ENCODE data around the gene SAMD4A.
A peak's percentile ranks its signal among the peaks of the same experiment; 100 is the strongest.

The SAMD4A gene

DNA sequence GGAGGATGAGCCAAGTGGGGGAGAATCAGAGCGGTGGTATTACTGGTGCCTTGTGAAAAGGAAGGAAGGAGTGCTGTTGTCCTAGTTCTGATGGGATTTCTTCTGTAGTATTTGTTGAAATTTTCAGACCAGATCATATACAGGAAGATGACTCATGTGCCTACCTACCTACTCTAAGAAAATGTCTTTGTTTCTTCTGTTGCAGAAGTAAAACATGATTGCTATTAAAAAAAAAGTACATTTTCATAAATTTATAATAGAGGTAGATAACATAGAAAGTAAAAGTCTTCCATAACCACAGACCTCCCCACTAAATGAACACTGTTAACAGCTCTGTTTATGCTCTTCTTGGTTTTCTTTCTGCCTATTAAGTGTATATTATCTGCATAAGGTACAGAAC lies 26.9 kb downstream of the SAMD4A start:
- no peak for DNase-seq
- Histone ChIP-seq H3K27ac (ENCODE audit: insufficient read depth, low read length, poor library complexity, severe bottlenecking) (no peak overlapping the region), H3K27me3 (replicated peaks; ENCODE audit: control insufficient read depth, insufficient read depth, low read length, poor library complexity, severe bottlenecking) (no peaks in the 10 kb centered on the region), H3K9me3 (ENCODE audit: control insufficient read depth, low read length) (no peaks in the 10 kb centered on the region), H3K4me3 (ENCODE audit: insufficient read depth, low read depth, low read length, poor library complexity, severe bottlenecking) (no peak overlapping the region), H3K4me1 (ENCODE audit: control insufficient read depth, insufficient read depth, low read length, poor library complexity, severe bottlenecking) (no peaks in the 10 kb centered on the region), H3K36me3 (ENCODE audit: control insufficient read depth, insufficient read depth, low read length) (no peaks in the 10 kb centered on the region)

DNA sequence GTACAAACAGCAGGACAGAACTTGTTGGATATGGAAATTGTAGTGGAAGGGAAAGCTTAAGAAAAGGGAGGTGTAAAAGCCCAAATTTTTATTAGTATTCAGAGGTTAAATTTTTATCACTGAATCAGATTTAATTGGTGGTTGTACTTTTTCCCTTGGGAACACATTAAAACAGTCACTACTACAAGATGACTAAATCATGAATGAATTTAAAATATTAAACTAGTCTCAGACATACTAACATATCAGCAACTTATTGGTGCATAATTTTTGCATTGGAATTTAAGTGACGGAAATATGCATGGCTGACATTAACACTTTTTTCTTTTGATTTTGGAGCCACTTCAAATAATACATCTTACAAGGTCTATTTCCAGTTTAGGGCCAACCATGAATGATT lies 27.6 kb downstream of the SAMD4A start:
- DNase-seq, result no peak
- Histone ChIP-seq H3K9me3 (ENCODE audit: control insufficient read depth, low read length) (no peaks in the 10 kb centered on the region), H3K4me1 (ENCODE audit: control insufficient read depth, insufficient read depth, low read length, poor library complexity, severe bottlenecking) (no peaks in the 10 kb centered on the region), H3K27me3 (replicated peaks; ENCODE audit: control insufficient read depth, insufficient read depth, low read length, poor library complexity, severe bottlenecking) (no peaks in the 10 kb centered on the region), H3K4me3 (ENCODE audit: insufficient read depth, low read depth, low read length, poor library complexity, severe bottlenecking) (no peak overlapping the region), H3K27ac (ENCODE audit: insufficient read depth, low read length, poor library complexity, severe bottlenecking) (no peak overlapping the region), H3K36me3 (ENCODE audit: control insufficient read depth, insufficient read depth, low read length) (no peaks in the 10 kb centered on the region)

DNA sequence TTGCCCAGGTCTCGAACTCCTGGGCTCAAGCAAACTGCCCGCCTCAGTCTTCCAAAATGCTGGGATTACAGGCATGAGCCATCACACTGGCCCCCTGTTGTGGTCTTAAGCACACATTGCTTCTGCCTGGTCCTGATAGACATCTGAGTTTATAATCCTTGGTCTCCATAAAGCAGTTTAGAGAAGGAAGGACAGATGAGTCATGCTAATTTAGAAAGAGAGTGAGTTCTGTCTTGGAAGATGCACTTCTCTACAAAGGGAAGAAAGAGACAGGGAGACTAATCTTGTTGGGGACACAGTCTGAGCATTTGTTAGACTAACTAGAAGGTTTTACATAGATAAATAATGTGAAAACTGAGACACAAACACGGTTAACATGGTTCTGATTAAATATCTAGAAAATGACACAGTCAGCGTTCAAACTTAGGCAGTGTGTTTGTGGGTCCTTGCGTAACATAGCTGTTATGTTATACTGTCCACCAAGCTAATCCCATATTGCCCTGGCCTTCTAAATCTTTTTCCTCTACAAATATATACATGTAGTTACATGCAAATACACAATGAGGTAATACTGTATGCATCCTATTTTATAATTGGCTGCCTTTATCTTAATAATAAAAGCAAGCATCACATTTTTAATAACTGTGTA lies 31.0 kb downstream of the SAMD4A start:
- no peak for DNase-seq
- H3K9me3 ChIP-seq (ENCODE audit: control insufficient read depth, low read length), result no peaks in the 10 kb centered on the region
- no peaks in the 10 kb centered on the region for H3K27me3 ChIP-seq (replicated peaks; ENCODE audit: control insufficient read depth, insufficient read depth, low read length, poor library complexity, severe bottlenecking)
- no peak overlapping the region for H3K4me3 ChIP-seq (ENCODE audit: insufficient read depth, low read depth, low read length, poor library complexity, severe bottlenecking)
- no peaks in the 10 kb centered on the region for H3K4me1 ChIP-seq (ENCODE audit: control insufficient read depth, insufficient read depth, low read length, poor library complexity, severe bottlenecking)
- H3K36me3 ChIP-seq (ENCODE audit: control insufficient read depth, insufficient read depth, low read length), result no peaks in the 10 kb centered on the region
- no peak overlapping the region for H3K27ac ChIP-seq (ENCODE audit: insufficient read depth, low read length, poor library complexity, severe bottlenecking)

DNA sequence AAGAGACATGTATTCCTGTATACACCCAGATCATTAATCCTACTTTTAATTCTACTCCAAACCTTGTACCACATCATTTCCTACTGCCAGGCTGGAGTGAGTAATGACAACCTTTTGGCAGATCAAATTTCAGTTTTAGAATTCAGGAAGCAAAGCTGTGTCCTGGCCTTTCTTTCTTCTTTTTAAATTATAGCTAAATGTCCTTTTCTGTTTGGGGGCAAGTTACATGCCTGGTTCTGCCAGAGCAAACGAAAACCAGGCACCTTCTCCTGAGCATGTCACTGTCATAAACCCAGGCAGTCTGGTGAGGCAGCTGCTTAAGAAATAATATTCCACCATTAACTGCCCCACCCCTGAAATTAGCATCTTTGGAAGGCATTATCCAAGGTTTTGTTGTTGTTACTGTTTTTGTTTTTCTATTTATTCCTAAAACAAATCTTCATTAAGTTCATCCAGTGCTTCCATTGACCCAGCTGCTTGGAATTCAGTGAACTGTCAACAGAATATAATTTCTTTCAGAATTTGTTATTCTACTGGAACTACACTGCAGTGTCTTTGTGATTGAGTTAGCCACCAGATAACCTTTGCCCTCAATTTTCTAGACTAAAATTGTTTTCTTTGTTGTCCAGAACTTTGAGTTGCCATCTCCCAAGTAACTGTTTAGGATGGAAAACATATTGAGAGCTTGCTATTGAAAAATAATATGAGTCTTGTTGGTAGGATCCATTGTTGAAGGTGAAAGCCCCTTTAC lies 33.2 kb downstream of the SAMD4A start:
- H3K4me1 ChIP-seq (ENCODE audit: control insufficient read depth, insufficient read depth, low read length, poor library complexity, severe bottlenecking), result no peaks in the 10 kb centered on the region
- no peak overlapping the region for H3K4me3 ChIP-seq (ENCODE audit: insufficient read depth, low read depth, low read length, poor library complexity, severe bottlenecking)
- DNase-seq, result no peak
- no peak overlapping the region for H3K27ac ChIP-seq (ENCODE audit: insufficient read depth, low read length, poor library complexity, severe bottlenecking)
- H3K27me3 ChIP-seq (replicated peaks; ENCODE audit: control insufficient read depth, insufficient read depth, low read length, poor library complexity, severe bottlenecking), result no peaks in the 10 kb centered on the region
- H3K9me3 ChIP-seq (ENCODE audit: control insufficient read depth, low read length), result no peaks in the 10 kb centered on the region
- no peaks in the 10 kb centered on the region for H3K36me3 ChIP-seq (ENCODE audit: control insufficient read depth, insufficient read depth, low read length)

DNA sequence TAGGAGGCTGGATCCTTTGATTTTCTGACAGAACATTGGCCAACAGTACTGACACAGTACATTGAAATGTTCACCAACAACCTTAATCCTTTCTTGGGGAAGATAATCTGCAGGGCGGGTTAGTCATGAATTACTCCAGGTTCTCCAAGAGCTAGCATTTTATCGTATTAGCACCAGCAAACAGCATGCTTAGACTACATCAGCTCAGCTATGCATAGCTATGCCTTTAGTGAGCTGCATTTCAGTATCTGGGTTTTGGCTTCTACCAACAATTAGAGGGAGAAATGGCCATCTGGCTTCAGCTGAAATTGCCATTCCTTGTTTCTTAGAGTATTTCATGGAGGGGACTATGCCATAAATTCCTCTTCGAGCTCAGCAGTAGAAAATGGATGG lies 33.8 kb downstream of the SAMD4A start:
- no peaks in the 10 kb centered on the region for H3K4me1 ChIP-seq (ENCODE audit: control insufficient read depth, insufficient read depth, low read length, poor library complexity, severe bottlenecking)
- no peaks in the 10 kb centered on the region for H3K9me3 ChIP-seq (ENCODE audit: control insufficient read depth, low read length)
- H3K36me3 ChIP-seq (ENCODE audit: control insufficient read depth, insufficient read depth, low read length), result no peaks in the 10 kb centered on the region
- no peak overlapping the region for H3K27ac ChIP-seq (ENCODE audit: insufficient read depth, low read length, poor library complexity, severe bottlenecking)
- H3K27me3 ChIP-seq (replicated peaks; ENCODE audit: control insufficient read depth, insufficient read depth, low read length, poor library complexity, severe bottlenecking), result no peaks in the 10 kb centered on the region
- no peak for DNase-seq
- no peak overlapping the region for H3K4me3 ChIP-seq (ENCODE audit: insufficient read depth, low read depth, low read length, poor library complexity, severe bottlenecking)

DNA sequence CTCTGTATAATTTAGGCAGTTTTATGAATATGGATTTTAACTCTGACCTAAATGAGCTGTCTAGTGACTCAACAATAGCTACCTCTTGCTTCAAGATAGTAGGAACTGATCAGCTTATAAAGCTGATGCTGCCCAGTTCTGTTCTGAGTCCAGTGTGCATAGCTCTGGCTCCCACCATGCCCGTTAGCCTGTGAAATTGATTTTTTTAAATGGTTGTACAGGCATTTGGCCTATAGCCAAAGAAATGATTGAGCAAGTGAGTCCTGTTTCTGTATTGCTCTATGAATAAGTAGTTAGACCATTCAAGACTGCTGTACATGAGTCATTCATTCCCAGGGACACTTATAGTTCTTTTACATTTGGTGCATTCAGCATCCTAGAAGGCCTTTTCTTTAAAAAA lies 36.4 kb downstream of the SAMD4A start:
- no peak overlapping the region for H3K27ac ChIP-seq (ENCODE audit: insufficient read depth, low read length, poor library complexity, severe bottlenecking)
- no peaks in the 10 kb centered on the region for H3K4me1 ChIP-seq (ENCODE audit: control insufficient read depth, insufficient read depth, low read length, poor library complexity, severe bottlenecking)
- H3K36me3 ChIP-seq (ENCODE audit: control insufficient read depth, insufficient read depth, low read length), result no peaks in the 10 kb centered on the region
- no peaks in the 10 kb centered on the region for H3K9me3 ChIP-seq (ENCODE audit: control insufficient read depth, low read length)
- H3K27me3 ChIP-seq (replicated peaks; ENCODE audit: control insufficient read depth, insufficient read depth, low read length, poor library complexity, severe bottlenecking), result no peaks in the 10 kb centered on the region
- no peak overlapping the region for H3K4me3 ChIP-seq (ENCODE audit: insufficient read depth, low read depth, low read length, poor library complexity, severe bottlenecking)
- no peak for DNase-seq

DNA sequence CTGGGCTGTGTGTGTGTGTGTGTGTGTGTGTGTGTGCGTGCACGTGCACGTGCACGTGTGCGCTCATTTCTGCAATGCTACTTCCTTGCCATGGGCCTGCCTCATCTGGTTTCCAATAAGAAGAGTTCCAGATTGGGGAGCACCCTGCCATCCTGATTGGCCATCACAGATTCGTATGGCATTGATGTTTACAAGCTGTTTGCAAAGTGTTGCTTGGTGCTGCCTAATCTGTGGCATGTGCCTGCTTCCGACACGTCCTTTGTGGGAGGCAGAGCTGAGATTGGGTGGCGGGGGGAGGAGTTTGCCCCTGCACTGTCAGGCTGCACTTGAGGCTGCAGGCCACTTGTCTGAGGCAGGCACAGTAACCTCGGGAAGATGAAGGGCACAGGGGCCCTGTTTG lies 39.2 kb downstream of the SAMD4A start:
- H3K4me1 ChIP-seq (ENCODE audit: control insufficient read depth, insufficient read depth, low read length, poor library complexity, severe bottlenecking), result no peaks in the 10 kb centered on the region
- no peaks in the 10 kb centered on the region for H3K36me3 ChIP-seq (ENCODE audit: control insufficient read depth, insufficient read depth, low read length)
- no peaks in the 10 kb centered on the region for H3K9me3 ChIP-seq (ENCODE audit: control insufficient read depth, low read length)
- H3K4me3 ChIP-seq (ENCODE audit: insufficient read depth, low read depth, low read length, poor library complexity, severe bottlenecking), result no peak overlapping the region
- no peaks in the 10 kb centered on the region for H3K27me3 ChIP-seq (replicated peaks; ENCODE audit: control insufficient read depth, insufficient read depth, low read length, poor library complexity, severe bottlenecking)
- no peak overlapping the region for H3K27ac ChIP-seq (ENCODE audit: insufficient read depth, low read length, poor library complexity, severe bottlenecking)
- DNase-seq, result peak in 1 of 3 donors; percentile 5

DNA sequence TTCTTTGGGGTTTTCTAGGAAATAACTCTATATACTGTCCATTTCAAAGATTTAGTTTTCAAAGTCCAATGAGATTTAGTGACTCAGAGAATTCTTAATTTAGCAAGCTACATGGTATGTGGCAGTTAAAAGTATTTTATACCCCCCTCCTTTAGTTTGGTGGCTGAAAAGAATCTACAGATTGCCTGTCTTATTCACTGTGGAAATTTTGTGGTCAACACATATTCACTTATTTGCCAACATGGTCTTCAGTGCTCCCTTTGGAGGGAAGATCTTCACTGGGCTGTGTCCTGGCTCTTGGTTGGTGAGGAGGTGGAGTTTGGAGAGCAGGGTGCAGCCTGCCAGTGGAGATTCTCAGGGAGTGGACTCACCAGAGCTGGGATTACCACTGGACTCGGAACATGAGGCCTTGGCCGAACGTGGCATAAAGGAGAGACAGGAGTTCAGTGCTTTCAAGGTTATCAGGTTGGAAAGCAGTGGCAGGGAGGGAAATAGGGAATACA lies 39.8 kb downstream of the SAMD4A start:
- no peak overlapping the region for H3K4me3 ChIP-seq (ENCODE audit: insufficient read depth, low read depth, low read length, poor library complexity, severe bottlenecking)

DNA sequence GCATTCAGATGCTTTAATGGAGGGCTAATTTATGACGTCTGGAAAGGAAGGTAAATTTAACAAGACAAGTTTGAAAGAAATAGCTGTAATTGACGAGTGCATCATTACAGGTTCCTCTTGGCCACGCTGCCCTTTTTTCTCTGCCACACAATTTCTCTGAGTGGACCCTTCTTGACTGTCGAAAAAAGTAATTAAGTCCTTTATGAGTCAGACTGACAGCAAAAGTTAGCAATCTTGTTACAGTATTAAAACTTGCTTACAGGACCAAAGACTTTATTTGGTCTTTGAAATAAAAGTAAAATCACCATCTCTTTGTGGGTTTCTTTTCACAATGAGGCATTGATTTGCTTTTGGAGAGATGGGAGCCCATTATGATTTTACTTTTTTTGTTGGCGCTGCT lies 42.6 kb downstream of the SAMD4A start:
- no peaks in the 10 kb centered on the region for H3K9me3 ChIP-seq (ENCODE audit: control insufficient read depth, low read length)
- H3K27me3 ChIP-seq (replicated peaks; ENCODE audit: control insufficient read depth, insufficient read depth, low read length, poor library complexity, severe bottlenecking), result no peaks in the 10 kb centered on the region
- no peak for DNase-seq
- no peak overlapping the region for H3K4me3 ChIP-seq (ENCODE audit: insufficient read depth, low read depth, low read length, poor library complexity, severe bottlenecking)
- H3K27ac ChIP-seq (ENCODE audit: insufficient read depth, low read length, poor library complexity, severe bottlenecking), result no peak overlapping the region
- H3K4me1 ChIP-seq (ENCODE audit: control insufficient read depth, insufficient read depth, low read length, poor library complexity, severe bottlenecking), result no peaks in the 10 kb centered on the region
- no peaks in the 10 kb centered on the region for H3K36me3 ChIP-seq (ENCODE audit: control insufficient read depth, insufficient read depth, low read length)

More for the DNA sequence above, 39.8 kb downstream of the SAMD4A start:
- no peaks in the 10 kb centered on the region for H3K4me1 ChIP-seq (ENCODE audit: control insufficient read depth, insufficient read depth, low read length, poor library complexity, severe bottlenecking)
- H3K27me3 ChIP-seq (replicated peaks; ENCODE audit: control insufficient read depth, insufficient read depth, low read length, poor library complexity, severe bottlenecking), result no peaks in the 10 kb centered on the region
- H3K27ac ChIP-seq (ENCODE audit: insufficient read depth, low read length, poor library complexity, severe bottlenecking), result no peak overlapping the region
- H3K9me3 ChIP-seq (ENCODE audit: control insufficient read depth, low read length), result no peaks in the 10 kb centered on the region
- H3K36me3 ChIP-seq (ENCODE audit: control insufficient read depth, insufficient read depth, low read length), result no peaks in the 10 kb centered on the region
- DNase-seq, result no peak
